ENCODE data around the gene DAGLB. TPM values are rescaled to one million over a fixed set of nuclear protein-coding genes. Genes with fewer than 3 reads are reported as not detected.

Gene DAGLB
- polyA plus RNA-seq, 3 donors: 15.2 to 47.0 (median 16.4) TPM

GRCh38 chr7:6494365-6494764 is 46.6 kb upstream of the DAGLB start:
- H3K27me3 Mint-ChIP-seq (ENCODE audit: low read depth in 3 of 3): peaks cover 4 to 6% (median 6%) of the 10 kb centered on the region in 3 donors
- Histone ChIP-seq H4K20me1 (ENCODE audit: insufficient read depth, low read length) (no peaks in the 10 kb centered on the region), H3K27ac (ENCODE audit: low read depth in 1 of 2, low read length in 2 of 2) (no peak overlapping the region), H3K36me3 (replicated peaks in 1 of 2; ENCODE audit: control insufficient read depth in 1 of 2, insufficient read depth in 2 of 2, low read length in 2 of 2) (no peaks in the 10 kb centered on the region), H3K9me3 (replicated peaks in 1 of 2; ENCODE audit: control insufficient read depth in 1 of 2, insufficient read depth in 1 of 2, low read length in 2 of 2) (peaks cover 0 to 7% of the 10 kb centered on the region in 2 donors), H3K9ac (ENCODE audit: insufficient read depth, low read length, poor library complexity, severe bottlenecking) (no peak overlapping the region), H2AFZ (ENCODE audit: insufficient read depth, low read depth, low read length, poor library complexity, severe bottlenecking) (no peak overlapping the region), H3K4me2 (replicated peaks; ENCODE audit: extremely low read depth, low read length, poor library complexity, severe bottlenecking) (no peak overlapping the region), H3K4me1 (ENCODE audit: control insufficient read depth in 1 of 2, insufficient read depth in 2 of 2, low read length in 2 of 2) (no peaks in the 10 kb centered on the region), H3K27me3 (ENCODE audit: control insufficient read depth in 2 of 2, insufficient read depth in 2 of 2, low read length in 2 of 2) (no peaks in the 10 kb centered on the region), H3K4me3 (replicated peaks in 1 of 3; ENCODE audit: low read depth in 2 of 3, low read length in 3 of 3) (no peak overlapping the region), H3K79me2 (ENCODE audit: insufficient read depth, low read length) (no peaks in the 10 kb centered on the region)
- no peak overlapping the region for H3K27ac Mint-ChIP-seq
- WGBS (ENCODE audit: insufficient coverage): no CpG with 5 or more reads among the region's 2 CpGs
- no peak for TF ChIP-seq CTCF (IDR thresholded peaks at IDR 0.05)
- H3K9me3 Mint-ChIP-seq: peaks cover 0 to 11% (median 5%) of the 10 kb centered on the region in 7 donors
- intact Hi-C loops (cut with micrococcal nuclease): no loop called here
- no peaks in the 10 kb centered on the region for H3K36me3 Mint-ChIP-seq
- no peak overlapping the region for H3K4me3 Mint-ChIP-seq
- H3K4me1 Mint-ChIP-seq: peaks cover 2% of the 10 kb centered on the region
- DNase-seq: no peak

GRCh38 chr7:6491194-6491593 is 43.4 kb upstream of the DAGLB start:
- H3K27me3 ChIP-seq (ENCODE audit: control insufficient read depth in 2 of 2, insufficient read depth in 2 of 2, low read length in 2 of 2): no peaks in the 10 kb centered on the region
- 81% methylated on average over 5 of the region's 10 CpGs for WGBS (ENCODE audit: insufficient coverage)
- H3K27me3 Mint-ChIP-seq (ENCODE audit: low read depth in 3 of 3): peaks cover 3 to 10% (median 4%) of the 10 kb centered on the region in 3 donors

More at GRCh38 chr7:6491194-6491593, 43.4 kb upstream of the DAGLB start:
- Mint-ChIP-seq H3K36me3 (no peaks in the 10 kb centered on the region), H3K9me3 (peaks cover 0 to 19% (median 7%) of the 10 kb centered on the region in 7 donors), H3K4me3 (no peak overlapping the region), H3K4me1 (peaks cover 2% of the 10 kb centered on the region), H3K27ac (no peak overlapping the region)
- intact Hi-C loops (cut with micrococcal nuclease): no loop called here
- no peaks in the 10 kb centered on the region for H4K20me1 ChIP-seq (ENCODE audit: insufficient read depth, low read length)
- TF ChIP-seq CTCF (IDR thresholded peaks at IDR 0.05): no peak
- no peak for DNase-seq
- no peak overlapping the region for H3K9ac ChIP-seq (ENCODE audit: insufficient read depth, low read length, poor library complexity, severe bottlenecking)
- no peaks in the 10 kb centered on the region for H3K79me2 ChIP-seq (ENCODE audit: insufficient read depth, low read length)
- H3K4me3 ChIP-seq (replicated peaks in 1 of 3; ENCODE audit: low read depth in 2 of 3, low read length in 3 of 3): no peak overlapping the region
- H3K27ac ChIP-seq (ENCODE audit: low read depth in 1 of 2, low read length in 2 of 2): no peak overlapping the region
- no peak overlapping the region for H2AFZ ChIP-seq (ENCODE audit: insufficient read depth, low read depth, low read length, poor library complexity, severe bottlenecking)
- no peaks in the 10 kb centered on the region for H3K36me3 ChIP-seq (replicated peaks in 1 of 2; ENCODE audit: control insufficient read depth in 1 of 2, insufficient read depth in 2 of 2, low read length in 2 of 2)
- no peak overlapping the region for H3K4me2 ChIP-seq (replicated peaks; ENCODE audit: extremely low read depth, low read length, poor library complexity, severe bottlenecking)
- no peaks in the 10 kb centered on the region for H3K4me1 ChIP-seq (ENCODE audit: control insufficient read depth in 1 of 2, insufficient read depth in 2 of 2, low read length in 2 of 2)
- H3K9me3 ChIP-seq (replicated peaks in 1 of 2; ENCODE audit: control insufficient read depth in 1 of 2, insufficient read depth in 1 of 2, low read length in 2 of 2): peaks cover 0 to 7% of the 10 kb centered on the region in 2 donors

Measured in CD14-positive monocyte (primary cell).